NCI-H1417 treated with DMSO at 0.1 percent for 48 hours (cell line): ENCODE results near the gene GCH1.
A peak's percentile ranks its signal among the peaks of the same experiment; 100 is the strongest.
"Not testable (repeated sequence)": the region's sequence is repeated elsewhere in the genome, so short reads cannot be mapped to it uniquely, and the experiment has no call there.

Experiments used
- DNase-seq: peaks from one replicate; lab custom pipeline; 2025; lab: John Stamatoyannopoulos, UW

Gene GCH1

GRCh38 chr14:54818201-54819133 is 84.2 kb downstream of the GCH1 start:
- DNase-seq: peak; percentile 92

- DNase-seq: no peak
These were observed 85.1 kb downstream of the GCH1 start for GRCh38 chr14:54817506-54817905.

- DNase-seq: no peak
These were observed 86.2 kb downstream of the GCH1 start for GRCh38 chr14:54816450-54816849.

- no peak for DNase-seq
These were observed 87.1 kb downstream of the GCH1 start for GRCh38 chr14:54815515-54815914.

GRCh38 chr14:54815016-54815415 is 87.6 kb downstream of the GCH1 start:
- no peak for DNase-seq

GRCh38 chr14:54814076-54814475 is 88.5 kb downstream of the GCH1 start:
- no peak for DNase-seq

- no peak for DNase-seq
These were observed 89.5 kb downstream of the GCH1 start for GRCh38 chr14:54813081-54813480.

- DNase-seq: no peak
These were observed 90.0 kb downstream of the GCH1 start for GRCh38 chr14:54812617-54813016.

DNA sequence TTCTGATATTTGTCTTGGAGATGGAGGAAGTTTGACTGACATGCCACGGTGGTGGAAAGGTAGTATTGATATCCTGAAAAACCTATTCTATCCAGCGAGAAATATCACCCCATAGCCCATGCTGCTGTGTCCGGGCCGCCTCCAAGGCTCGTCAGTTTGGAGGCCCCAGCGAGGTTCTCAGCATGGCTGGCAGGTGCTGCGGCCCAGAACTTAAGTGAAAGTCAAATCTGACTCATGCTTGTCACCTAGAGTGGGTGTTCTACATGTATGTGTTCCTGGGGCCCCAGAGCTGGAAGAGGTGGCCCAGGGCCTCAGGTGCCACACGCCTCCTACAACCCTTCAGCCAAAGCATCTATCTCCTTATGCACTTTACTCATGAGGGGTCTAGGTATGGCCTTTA is 92.9 kb downstream of the GCH1 start:
- DNase-seq: no peak

DNA sequence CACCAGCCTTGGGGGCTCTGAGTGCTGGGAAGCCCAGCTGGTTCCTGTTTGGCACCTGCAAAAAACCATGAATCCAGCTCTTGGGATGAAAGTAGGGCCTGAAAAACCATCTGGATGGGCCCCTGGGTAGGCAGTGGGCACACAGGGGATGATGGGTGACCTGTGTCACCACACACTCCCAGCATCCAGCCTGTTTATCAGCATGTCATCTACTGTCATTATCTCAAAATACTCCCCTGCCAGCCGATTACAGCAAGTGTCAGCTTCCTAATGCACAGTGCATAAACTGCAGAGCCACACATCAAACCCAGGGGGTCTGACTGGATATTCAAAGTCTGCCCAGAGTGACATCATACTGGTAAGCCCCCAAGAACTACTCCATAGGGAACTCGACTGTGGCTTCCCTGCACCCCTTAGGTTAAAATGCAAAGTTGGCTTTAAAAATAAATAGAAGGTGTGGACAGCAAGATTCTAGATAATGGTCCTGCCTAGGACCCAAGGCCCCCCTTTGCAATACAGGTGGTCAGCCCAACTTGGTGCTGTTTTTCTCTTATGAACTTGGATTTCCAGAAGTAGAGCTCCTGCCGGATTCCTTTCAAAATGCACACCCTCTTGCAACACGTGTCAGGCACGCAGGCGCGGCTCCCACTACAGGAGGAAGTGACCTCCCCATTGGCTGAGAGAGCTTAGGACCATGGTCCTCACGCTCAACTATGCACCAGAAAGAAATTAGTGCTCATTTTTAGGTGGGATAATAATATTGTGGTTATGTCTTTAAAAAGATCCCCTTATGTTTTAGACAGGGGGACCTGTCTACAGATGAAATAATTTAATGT is 94.1 kb downstream of the GCH1 start:
- DNase-seq: no peak

DNA sequence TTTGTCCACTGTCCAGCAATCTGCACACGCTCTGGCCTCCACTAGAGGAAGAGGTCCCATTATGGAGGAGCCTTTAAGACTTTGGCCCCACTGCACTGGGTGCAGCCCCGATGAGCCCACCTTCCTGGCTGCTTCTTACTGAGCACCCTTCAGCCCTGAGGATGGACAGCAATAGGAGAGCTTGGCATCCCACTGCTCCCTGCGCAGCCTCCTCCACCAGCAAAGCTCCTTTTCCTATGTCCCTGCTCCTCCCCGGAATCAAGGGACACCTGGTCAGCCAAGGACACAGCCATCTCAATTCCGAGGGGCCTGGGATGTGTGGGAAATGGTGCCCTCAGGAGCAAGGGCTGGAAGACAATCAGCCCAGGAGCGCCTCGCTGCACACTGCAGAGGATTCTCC is 94.7 kb downstream of the GCH1 start:
- DNase-seq: no peak

DNA sequence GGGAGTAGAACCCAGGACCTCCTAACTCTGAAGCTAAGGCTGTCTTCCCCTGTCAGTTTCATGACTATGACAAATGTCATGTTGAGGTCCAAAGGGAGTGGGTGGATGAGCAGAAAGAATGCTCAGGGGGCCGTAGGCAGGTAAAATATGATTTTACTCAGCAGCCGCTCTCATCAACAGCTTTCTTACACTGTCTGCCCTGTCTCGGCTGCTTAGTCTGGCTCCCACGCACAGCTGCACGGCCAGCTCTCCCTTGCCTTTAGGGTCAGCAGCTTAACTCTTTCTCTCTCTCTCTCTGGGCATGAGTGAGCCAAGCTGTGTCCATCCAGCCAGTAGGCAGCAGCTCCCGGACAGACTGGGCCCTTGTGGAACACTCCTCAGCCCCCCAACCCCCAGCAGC is 95.2 kb downstream of the GCH1 start:
- DNase-seq: no peak

- no peak for DNase-seq
These were observed 96.0 kb downstream of the GCH1 start for GRCh38 chr14:54806616-54807015.

DNA sequence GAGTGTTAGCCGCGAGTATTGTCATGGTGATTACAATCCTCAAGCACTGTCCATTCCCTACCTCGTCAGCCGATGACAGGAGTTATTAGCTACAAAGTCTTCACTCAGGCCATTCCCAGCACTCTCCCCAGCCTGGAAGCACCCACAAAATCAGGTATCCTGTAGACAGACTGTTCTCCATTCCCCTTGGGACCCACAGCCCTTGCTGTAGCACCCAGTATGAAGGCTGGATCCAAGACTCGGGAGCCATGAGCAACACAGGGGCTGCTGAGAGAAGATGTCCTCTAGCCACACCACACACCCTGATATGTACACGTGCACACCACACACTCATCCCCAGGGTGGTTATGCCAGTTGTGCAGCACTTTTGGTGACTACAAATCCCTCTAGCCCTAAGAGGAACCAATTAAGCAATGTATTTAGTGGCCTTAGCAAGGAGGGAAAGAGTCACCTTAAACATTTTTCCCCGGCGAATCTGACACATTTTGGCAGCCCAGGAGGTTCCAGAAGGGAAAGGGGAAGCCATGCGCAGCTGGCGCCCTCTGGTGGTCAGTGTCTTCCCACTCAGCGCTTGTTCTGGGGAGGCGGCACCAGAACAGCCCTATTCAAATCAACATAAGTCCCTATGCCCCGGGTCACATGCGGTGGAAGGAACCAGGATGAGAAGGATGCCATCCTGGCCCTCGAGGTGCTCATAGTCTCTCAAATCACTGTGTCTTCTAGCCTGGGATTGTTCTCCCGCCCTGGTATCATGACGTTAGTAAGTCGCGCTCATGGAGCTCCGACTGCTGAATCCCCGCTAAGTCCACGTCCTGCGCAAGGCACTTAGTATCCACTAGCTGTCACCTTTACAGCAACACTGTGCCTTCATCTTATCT is 96.9 kb downstream of the GCH1 start:
- DNase-seq: peak; percentile 20

- DNase-seq: no peak
These were observed 97.6 kb downstream of the GCH1 start for GRCh38 chr14:54805070-54805444.

DNA sequence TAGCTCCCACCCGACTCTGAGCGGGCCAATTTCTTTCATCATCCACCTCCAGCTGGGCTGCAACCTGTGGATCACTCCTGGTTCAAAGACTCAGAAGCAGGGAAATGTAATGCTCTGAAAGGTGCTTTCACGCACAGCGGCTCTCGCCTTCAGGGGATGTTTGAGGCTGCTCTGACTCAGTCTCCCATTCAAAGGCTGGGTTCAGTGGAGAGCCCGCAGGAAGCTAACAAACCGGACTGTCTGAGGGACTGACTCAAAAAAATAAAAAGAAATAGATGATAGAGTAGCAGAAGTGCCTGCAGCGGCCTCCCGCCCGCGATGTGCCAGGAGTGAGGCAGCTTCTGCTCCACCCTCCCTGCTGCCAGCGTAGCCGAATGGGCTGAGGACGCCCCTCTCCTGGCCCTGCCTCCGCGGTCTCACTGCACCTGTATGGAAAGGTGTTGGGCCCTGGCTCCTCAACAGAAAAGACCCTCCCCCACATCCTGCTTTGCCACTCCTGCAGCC is 98.0 kb downstream of the GCH1 start:
- no peak for DNase-seq

DNA sequence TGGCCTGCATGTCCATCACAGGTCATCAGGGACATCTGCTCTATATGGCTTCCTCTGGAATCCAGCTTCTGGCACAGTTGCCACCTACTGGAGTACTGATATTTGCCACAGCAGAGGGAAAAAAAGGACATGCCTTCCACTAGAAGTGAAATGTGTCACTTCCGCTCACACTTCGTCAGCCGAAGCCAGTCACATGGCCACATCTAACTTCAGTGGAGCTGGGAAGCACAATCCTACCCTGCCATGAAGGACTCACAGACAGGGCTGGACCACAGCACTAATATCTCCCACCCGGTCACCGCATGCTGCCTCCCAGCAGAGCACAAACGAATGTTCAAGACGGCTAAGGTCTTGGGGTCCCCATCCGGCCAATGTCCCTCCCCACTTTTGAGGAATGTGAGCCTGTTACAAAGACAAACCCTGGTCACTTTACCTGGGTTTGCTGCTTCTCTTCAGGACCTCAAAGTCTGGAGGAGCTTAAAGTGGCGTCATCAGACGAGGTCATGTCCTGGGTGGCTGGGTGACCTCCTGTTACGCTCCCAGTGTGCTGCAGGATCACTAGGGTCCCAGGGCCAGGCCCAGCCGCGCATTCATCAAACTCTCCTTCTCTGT is 98.6 kb downstream of the GCH1 start:
- no peak for DNase-seq

DNA sequence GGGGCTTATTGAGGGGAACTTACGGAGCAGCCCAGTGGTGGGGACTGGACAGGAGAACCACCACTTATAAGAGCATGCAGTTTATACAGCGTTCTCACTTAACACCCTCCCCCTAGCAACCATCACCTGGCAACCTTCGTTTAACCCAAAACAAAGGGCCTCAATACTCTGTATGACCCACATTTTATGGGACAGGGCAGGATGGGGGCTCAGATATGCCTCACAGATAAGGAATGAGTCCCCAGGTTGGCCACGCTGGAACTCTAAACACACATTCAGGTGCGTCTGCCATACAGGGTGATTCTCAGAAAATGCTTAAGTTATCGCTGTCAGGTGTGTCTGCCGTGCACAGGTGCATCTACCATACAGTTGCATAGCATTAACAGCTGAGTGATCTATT is 99.2 kb downstream of the GCH1 start:
- DNase-seq: no peak

DNA sequence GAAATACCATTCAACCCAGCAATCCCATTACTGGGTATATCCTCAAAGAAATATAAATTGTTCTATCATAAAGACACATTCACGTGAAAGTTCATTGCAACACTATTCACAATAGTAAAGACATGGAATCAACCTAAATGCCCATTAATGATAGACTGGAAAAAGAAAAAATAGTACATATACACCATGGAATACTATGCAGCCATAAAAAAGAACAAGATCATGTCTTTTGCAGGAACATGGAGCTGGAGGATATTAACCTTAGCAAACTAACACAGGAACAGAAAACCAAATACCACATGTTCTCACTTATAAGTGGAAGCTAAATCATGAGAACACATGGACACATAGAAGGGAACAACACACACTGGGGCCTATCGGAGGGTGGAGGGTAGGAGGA is 101.1 kb downstream of the GCH1 start:
- not testable (repeated sequence) for DNase-seq

- DNase-seq: no peak
These were observed 104.0 kb downstream of the GCH1 start for GRCh38 chr14:54798465-54799124.

- DNase-seq: no peak
These were observed 104.6 kb downstream of the GCH1 start for GRCh38 chr14:54797986-54798385.
